Keratinocyte (primary cell): ENCODE data around the gene CTH.

Experiments used
- EZH2 ChIP-seq: IDR thresholded peaks from one replicate; pipeline ENCODE4 v1.6.1; 2012; ENCODE audit warnings: inconsistent platforms, mild to moderate bottlenecking, low read length, moderate library complexity
- TF ChIP-seq, protein P1 (sequence below), 3 experiments: IDR thresholded peaks in 1 of 3; conservative IDR thresholded peaks in 1 of 3; optimal IDR thresholded peaks in 1 of 3; 2 replicates in 2 of 3; 3 replicates in 1 of 3; pipeline versions ENCODE3 to v1.5.1; 2011; ENCODE audit warnings: low read length in 3 of 3, mild to moderate bottlenecking in 3 of 3, moderate library complexity in 2 of 3, control low read depth in 1 of 3, inconsistent platforms in 1 of 3; ENCODE audit not compliant: insufficient read depth in 2 of 3; ENCODE audit errors: extremely low read depth in 1 of 3

GRCh38 chr1:70455291-70455690 lies 44.2 kb downstream of the CTH start:
- TF ChIP-seq, protein P1, sequence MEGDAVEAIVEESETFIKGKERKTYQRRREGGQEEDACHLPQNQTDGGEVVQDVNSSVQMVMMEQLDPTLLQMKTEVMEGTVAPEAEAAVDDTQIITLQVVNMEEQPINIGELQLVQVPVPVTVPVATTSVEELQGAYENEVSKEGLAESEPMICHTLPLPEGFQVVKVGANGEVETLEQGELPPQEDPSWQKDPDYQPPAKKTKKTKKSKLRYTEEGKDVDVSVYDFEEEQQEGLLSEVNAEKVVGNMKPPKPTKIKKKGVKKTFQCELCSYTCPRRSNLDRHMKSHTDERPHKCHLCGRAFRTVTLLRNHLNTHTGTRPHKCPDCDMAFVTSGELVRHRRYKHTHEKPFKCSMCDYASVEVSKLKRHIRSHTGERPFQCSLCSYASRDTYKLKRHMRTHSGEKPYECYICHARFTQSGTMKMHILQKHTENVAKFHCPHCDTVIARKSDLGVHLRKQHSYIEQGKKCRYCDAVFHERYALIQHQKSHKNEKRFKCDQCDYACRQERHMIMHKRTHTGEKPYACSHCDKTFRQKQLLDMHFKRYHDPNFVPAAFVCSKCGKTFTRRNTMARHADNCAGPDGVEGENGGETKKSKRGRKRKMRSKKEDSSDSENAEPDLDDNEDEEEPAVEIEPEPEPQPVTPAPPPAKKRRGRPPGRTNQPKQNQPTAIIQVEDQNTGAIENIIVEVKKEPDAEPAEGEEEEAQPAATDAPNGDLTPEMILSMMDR (optimal IDR thresholded peaks at IDR 0.05 in 1 of 3, IDR thresholded peaks at IDR 0.05 in 1 of 3, conservative IDR thresholded peaks at IDR 0.05 in 1 of 3; ENCODE audit: extremely low read depth in 1 of 3, insufficient read depth in 2 of 3, low read length in 3 of 3) = no peak
- TF ChIP-seq EZH2 = no peak
